Osteocyte (in vitro differentiated cells): ENCODE results near the gene LRRC3B. TPM values are rescaled to one million over a fixed set of nuclear protein-coding genes. Genes with fewer than 3 reads are reported as not detected.
A peak's percentile ranks its signal among the peaks of the same experiment; 100 is the strongest.

Experiments used
- DNase-seq: peaks from one replicate; pipeline ENCODE4 v3.0.0; 2021; ENCODE audit warnings: mixed read lengths; ENCODE audit not compliant: unreplicated experiment; ENCODE audit errors: extremely low spot score
- H3K27ac Mint-ChIP-seq: one replicate; pipeline ENCODE4 v1.8.0; 2021; ENCODE audit warnings: mild to moderate bottlenecking, mixed read lengths; ENCODE audit not compliant: unreplicated experiment
- H3K27me3 Mint-ChIP-seq: one replicate; pipeline ENCODE4 v1.8.0; 2021; ENCODE audit warnings: mixed read lengths; ENCODE audit not compliant: unreplicated experiment
- H3K36me3 Mint-ChIP-seq: one replicate; pipeline ENCODE4 v1.8.0; 2021; ENCODE audit warnings: mixed read lengths; ENCODE audit not compliant: unreplicated experiment
- H3K4me1 Mint-ChIP-seq: one replicate; pipeline ENCODE4 v1.8.0; 2021; ENCODE audit warnings: mixed read lengths; ENCODE audit not compliant: unreplicated experiment
- H3K4me3 Mint-ChIP-seq: one replicate; pipeline ENCODE4 v1.8.0; 2021; ENCODE audit warnings: mild to moderate bottlenecking, moderate library complexity, mixed read lengths; ENCODE audit not compliant: unreplicated experiment
- H3K9me3 Mint-ChIP-seq: one replicate; pipeline ENCODE4 v1.8.0; 2021; ENCODE audit warnings: mixed read lengths; ENCODE audit not compliant: unreplicated experiment
- CTCF ChIP-seq: fragments of 200-600 bp; sonication (generic); IDR thresholded peaks from 2 replicates; pipeline ENCODE4 v1.5.0; 2021; ENCODE audit warnings: antibody characterized with exemption, mild to moderate bottlenecking, moderate library complexity
- long read RNA-seq: library from polyadenylated mRNA; unstranded; transcript quantifications from one replicate; pipeline ENCODE4 v2.0.0, GENCODE V29; 2021
- total RNA-seq: library from RNA; stranded (reverse); gene quantifications from 2 replicates; pipeline ENCODE4 v1.2.1, GENCODE V29; 2021

Gene LRRC3B, protein sequence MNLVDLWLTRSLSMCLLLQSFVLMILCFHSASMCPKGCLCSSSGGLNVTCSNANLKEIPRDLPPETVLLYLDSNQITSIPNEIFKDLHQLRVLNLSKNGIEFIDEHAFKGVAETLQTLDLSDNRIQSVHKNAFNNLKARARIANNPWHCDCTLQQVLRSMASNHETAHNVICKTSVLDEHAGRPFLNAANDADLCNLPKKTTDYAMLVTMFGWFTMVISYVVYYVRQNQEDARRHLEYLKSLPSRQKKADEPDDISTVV
- not detected in 2 replicates for total RNA-seq
- long read RNA-seq: 0 reads

- Mint-ChIP-seq H3K27me3 (peaks cover 56% of the 10 kb centered on the region), H3K36me3 (no peaks in the 10 kb centered on the region), H3K9me3 (no peaks in the 10 kb centered on the region), H3K4me3 (peak within 1 kb of the TSS; percentile 38), H3K4me1 (peaks cover 14% of the 10 kb centered on the region), H3K27ac (no peak within 1 kb of the TSS)
- no peak for TF ChIP-seq CTCF
- DNase-seq: no peak
These were observed at the start of gene LRRC3B for GRCh38 chr3:26622621-26623418. LRRC3B (plus strand) TSS chr3:26622772; CDS start chr3:26709673, 86,901 bp downstream.

DNA sequence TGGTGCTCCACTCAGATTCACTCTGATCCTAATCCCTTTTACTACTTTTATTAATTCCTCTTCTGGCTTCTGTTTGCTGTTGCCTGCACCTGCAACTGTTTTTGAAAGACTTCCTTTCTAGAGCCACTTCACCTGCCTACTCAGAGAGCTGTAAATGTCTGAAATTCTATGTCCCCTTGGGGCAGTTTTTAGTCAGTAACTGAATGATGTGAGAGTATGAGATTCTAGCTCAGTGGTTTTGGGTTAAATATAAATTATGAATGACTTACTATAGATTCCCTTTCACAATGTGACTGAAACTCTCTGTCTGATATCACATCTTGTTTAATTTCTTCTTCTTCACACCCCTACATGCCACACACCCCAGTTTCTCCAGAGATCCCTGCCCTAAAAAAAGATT, 47.8 kb upstream of the LRRC3B start:
- Mint-ChIP-seq H3K27ac (no peak overlapping the region), H3K4me3 (no peak overlapping the region)

DNA sequence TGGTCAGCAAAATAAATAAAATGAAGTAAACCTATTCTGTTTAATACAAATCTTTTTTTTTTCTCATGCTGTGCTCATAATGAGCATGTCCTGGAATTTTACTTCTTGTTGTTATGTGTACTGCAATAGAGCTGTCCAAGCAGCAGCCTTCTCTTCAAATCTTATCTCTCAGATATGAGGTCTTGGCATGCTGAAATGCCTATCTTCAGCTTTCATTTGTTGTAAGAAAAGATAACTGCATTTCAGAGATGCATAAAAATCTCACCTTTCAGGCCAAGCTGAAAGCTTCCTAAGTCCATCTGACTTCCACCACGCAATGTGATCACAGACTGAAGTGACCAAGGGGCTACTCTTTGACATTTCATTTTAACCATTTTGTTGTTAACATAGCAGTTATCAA, 43.5 kb upstream of the LRRC3B start:
- Mint-ChIP-seq H3K4me3 (no peak overlapping the region), H3K27me3 (no peaks in the 10 kb centered on the region), H3K9me3 (peaks cover 23% of the 10 kb centered on the region), H3K36me3 (no peaks in the 10 kb centered on the region), H3K4me1 (no peaks in the 10 kb centered on the region), H3K27ac (no peak overlapping the region)
- DNase-seq: no peak
- no peak for TF ChIP-seq CTCF

More for the DNA sequence above, 47.8 kb upstream of the LRRC3B start:
- Mint-ChIP-seq H3K36me3 (no peaks in the 10 kb centered on the region), H3K27me3 (no peaks in the 10 kb centered on the region), H3K9me3 (peaks cover 24% of the 10 kb centered on the region), H3K4me1 (no peaks in the 10 kb centered on the region)
- TF ChIP-seq CTCF: no peak
- DNase-seq: no peak

- no peak for TF ChIP-seq CTCF
- Mint-ChIP-seq H3K36me3 (no peaks in the 10 kb centered on the region), H3K27ac (no peak overlapping the region), H3K27me3 (no peaks in the 10 kb centered on the region), H3K9me3 (no peaks in the 10 kb centered on the region), H3K4me3 (no peak overlapping the region), H3K4me1 (no peaks in the 10 kb centered on the region)
- DNase-seq: no peak
These were observed 35.0 kb upstream of the LRRC3B start for GRCh38 chr3:26587571-26587970.

DNA sequence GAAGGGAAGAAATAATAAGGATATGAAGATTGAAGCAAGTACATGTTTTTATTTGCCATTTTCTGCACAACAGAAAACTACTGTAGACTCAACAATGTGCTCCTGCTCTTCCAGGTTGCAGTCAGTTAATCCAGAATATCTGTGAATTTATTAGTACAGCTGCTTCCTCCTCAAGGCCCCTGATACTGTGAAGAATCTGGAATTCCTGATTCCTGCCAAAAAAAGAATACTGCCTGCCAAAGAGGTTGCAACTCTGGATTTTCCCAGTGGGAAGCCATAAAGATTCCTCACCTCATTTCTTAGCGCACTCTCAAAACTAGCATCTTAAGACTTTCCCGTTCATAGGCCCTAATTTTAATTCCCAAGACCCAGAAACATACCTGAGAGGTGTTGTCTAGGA, 33.6 kb upstream of the LRRC3B start:
- Mint-ChIP-seq H3K4me3 (no peak overlapping the region), H3K36me3 (no peaks in the 10 kb centered on the region), H3K4me1 (no peaks in the 10 kb centered on the region), H3K27ac (no peak overlapping the region), H3K9me3 (no peaks in the 10 kb centered on the region), H3K27me3 (no peaks in the 10 kb centered on the region)
- no peak for TF ChIP-seq CTCF
- no peak for DNase-seq
